Stimulated activated CD8-positive, alpha-beta memory T cell treated with anti-CD3 and anti-CD28 coated beads, Interleukin-4, amount 100 ng/mL, for 4 hours (primary cell): ENCODE measurements around the gene CADPS.

Source experiments
- DNase-seq, 2 donors: peaks; one replicate each; pipeline ENCODE4 v3.0.0-alpha.2; 2020; ENCODE audit warnings: low read depth in 2 of 2, low spot score in 1 of 2

CADPS gene

DNA sequence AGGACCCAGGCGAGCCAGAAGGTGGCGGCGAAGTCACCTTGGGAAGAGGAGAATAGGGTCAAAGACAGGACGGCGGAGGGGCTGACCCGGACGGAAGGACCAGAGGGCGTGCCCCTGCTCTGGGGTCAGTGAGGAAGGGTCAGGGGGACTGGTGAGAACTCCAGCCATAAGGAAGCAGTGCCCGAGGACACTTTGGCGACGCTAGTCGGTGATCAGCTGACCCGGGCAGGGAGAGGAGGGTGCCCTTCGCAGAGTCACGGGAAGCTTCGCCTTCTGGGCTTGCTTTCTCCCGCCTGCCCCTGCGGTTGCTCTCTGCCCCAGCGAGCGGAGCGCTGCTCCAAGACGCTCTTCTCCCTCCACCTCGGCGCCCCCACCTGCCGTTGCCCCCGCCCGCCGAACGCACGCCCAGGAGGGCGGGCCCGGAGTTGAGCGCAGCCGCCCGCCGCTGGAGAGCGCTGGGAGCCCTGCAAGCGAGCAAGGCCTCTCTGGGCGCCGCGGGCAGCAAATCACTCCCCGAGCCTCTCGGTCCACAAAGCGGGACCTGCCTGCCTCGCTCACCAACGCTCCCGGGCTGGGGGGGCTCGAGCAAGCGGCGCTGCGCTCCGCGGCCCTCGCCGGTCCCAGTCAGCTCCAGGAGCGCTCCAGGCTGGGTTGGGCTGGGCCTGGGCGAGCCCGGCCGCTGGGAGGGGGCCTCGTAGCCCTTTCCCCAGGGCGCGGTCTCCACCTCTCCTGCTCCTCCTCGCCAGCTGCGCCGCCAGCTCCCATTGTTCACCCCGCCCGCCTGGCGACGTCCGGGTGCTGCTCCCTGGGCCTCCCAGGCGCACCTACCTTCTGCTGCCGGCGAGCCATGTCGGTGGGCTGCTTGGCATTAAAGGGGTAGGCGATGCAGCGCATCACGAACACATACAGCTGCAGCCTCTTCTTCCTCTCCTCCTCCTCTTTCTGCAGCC is 1.2 kb downstream of the CADPS start:
- no peak for DNase-seq

DNA sequence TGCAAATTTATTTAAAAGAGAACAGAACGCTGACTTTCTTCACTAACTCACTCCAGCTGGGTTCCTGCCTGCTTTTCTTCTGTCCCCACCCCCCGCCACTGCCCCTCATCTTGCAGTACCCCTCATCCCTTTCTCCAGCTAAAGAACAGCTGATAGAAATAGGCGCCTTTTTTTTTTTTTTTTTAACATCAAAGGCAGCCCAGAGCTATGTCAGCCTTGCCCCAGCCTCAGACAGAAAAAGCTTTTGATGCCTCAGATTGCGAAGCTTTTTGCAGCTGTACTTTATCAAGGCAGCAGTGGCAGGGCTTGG is 1.8 kb downstream of the CADPS start:
- no peak for DNase-seq

DNA sequence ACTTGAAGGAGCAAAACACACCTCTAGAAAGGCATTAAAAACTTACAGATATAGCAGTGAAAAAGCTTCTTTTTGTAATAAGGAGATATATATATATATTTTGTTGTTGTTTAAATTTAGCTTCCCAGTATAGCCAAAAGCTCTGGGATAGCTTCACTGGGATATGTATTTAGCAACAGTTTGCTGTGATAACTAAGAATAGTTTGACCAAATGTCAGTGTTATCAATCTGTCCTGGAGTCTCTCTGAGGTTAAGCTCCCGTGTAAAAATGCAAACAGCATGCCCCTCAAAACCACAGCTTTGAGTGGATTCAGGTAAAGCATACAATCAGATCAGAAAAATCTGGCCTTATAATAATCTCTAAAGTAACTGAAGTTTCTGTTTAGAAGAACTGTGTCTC is 2.9 kb downstream of the CADPS start:
- no peak for DNase-seq

DNA sequence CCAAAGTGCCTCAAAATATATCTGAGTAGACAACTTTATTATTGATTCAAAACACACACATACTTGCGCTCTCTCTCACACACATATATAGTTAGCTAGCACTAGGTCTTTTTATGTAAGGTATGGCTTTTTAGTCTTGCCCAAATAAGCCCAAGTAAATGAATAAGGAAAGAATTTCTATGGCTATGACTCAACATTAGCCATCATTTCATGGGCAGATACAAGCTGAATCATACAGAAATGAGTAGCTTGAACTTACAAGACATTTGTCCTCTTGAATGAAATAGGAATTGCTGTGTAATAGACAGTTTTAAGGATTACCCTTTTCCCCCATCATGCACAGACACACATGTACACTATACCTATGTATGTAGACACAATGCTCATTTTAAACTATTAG is 4.9 kb downstream of the CADPS start:
- no peak for DNase-seq

DNA sequence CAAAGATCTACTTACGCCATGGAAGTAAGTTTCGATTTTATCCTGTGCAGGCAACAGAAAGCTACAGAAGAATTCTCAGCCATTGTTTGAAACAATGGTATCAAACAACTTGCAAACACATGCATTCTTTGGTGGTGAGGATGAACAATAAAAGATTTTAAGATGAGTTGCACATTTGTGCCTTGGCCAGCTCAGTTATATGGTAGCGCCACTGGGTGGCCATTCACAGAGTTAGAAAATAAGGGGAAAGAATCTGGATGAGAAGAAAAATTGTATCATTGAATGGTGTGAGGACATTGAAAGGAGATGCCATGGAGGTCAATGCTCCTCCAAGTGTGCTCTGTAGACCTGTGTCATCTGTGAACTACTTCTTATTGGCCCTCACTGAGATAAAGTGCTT is 11.6 kb downstream of the CADPS start:
- no peak for DNase-seq

DNA sequence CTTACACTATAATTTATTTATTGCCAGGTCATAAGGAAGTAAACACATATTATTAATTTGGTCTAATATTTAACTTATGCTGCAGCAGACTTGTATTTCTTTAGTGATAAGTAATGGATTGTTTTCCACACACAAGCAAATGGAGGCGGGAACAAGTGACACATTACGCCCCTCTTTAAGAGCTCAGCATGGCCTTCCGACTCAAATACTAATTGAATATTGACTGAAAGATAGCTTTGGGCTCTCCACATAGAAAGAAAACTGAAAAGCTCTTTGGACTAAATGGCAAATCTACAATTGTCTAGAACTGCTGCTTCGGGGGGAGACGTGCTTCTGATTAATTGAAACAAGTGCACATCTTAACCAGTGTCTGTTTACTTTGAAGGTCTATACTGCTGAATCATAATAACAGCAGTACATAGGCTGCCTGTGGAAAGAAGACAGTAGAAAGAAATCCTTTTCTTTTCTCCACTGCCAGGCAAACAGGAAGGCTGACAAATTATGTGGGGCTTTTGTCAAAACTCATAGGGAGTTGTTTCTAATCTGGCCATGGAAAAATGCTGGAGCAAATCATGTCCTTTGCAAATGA is 15.9 kb downstream of the CADPS start:
- DNase-seq: no peak

DNA sequence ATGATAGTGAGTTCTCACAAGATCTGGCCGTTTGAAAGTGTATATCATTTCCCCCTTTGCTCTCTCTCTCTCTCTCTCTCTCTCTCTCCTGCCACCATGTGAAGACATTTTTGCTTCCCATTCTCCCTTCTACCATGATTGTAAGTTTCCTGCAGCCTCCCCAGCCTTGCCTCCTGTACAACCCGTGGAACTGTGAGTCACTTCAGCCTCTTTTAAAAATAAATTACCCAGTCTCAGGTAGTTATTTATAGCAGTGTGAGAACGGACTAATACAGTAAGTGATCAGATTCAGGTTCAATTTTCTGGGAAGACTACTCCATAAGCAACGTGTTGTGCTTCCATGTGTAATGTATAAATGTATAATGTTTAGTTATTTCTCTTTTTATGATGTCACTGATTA is 29.2 kb downstream of the CADPS start:
- no peak for DNase-seq

DNA sequence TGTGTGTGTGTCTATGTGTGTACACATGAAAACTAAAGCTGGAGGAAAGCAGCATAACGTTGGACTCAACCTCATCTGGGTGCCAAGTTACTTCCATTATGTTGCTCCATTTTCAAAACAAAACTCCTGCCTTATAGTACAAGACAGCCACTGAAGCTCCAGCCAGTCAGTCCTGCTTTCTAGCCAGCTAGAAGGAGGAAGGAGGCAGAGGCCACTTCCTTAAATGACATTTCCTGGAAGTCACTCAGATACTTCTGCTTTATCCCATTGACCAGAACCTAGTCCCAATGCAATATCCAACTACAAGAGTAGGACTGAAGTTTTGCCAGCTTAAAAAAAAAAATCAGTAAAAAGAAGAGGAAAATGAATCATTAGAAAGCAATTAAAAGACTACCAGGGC is 31.7 kb downstream of the CADPS start:
- DNase-seq: no peak

DNA sequence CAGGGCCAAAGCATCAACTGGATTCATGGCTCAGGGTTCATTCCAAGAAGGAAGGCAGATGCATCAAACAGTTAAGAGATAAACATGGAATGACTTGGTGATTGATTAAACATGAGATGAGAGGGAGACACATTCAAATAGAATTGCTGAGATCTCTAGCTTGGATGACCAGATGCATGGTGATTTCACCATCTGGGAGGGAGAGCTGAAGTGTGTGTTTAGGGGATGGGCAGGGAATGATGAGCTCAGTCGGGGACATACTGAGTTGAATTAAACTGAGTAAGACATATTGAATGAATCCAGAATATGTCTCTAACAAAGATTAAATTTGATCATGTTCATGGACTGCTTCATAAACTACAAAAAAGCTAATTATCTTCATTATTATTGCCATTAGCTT is 35.5 kb downstream of the CADPS start:
- DNase-seq: no peak

DNA sequence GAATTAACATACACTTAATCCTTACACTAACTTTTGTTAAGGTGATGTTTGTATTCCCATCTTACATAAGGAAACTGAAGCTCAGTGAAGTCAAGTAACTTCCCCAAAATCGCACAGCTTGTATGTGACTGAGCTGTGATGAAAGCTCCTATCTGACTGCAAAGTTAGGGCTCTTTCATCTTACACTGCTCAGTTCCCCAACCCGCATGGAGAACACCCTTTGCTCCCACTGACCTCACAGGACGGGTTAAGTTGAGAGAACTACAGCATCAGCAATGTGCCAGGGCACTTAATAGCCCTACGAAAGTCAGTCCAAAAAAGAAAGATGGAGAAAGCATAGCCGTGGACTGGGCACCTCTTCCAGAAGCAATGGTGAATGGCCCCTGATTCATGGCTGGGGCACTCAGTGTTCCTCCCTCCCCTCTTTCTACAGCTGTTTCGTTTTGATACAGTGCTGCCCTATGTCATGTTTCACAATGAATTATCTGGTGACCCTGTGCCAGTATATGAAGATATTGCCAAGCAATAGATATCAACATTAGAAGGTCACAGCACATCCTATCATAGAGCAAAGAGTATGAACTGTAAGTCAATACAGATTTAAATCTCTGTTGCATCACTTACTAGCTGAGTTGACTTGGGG is 38.0 kb downstream of the CADPS start:
- DNase-seq: no peak

DNA sequence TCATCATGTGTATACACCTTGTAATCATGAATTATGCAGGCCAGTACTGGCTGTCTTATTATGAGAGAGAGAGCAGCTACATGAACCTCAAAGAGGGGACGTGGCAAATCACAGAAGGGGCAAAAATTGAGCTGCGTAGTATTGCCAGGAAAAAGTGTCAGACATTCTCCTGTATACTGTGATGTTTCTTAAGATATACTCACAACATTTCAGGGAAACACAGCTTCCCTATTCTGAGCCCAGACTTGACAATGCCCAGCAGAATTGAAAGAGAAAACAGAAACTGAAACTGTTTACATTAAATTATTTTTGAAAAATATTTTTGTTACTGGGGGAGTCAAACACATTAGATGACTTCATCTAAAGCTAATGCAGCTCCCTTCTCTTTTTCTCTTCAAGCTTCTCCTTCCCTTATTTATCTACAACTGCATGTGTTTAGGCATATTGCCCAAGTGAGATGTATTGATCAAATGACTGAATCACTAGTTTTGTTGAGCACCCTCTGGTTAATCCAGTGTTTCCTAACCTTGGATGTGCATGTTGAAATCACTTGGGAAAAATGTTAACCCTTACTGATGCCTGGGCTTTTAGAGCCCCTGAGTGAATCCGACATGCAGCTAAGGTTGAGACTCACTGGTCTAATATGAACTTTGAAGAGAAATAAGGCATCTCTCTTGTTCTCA is 39.5 kb downstream of the CADPS start:
- DNase-seq: no peak

DNA sequence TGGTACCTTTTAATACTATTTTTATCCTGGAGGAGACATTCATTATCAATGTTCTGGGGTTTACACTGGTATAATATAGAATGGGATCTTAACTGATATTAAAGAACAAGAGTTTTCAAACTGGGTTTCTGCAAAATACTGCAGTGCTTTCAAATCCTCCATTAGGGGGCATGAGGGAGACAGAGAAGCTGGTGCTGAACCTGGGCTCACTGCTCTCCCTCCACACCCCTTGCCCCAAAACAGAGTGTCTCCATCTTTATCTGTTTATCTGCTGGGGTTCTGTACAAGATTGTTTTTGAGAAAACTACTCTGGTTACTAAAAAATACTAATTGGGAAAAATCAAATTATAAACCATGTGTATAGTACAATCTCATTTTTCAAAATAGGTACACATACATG is 41.7 kb downstream of the CADPS start:
- DNase-seq: no peak

DNA sequence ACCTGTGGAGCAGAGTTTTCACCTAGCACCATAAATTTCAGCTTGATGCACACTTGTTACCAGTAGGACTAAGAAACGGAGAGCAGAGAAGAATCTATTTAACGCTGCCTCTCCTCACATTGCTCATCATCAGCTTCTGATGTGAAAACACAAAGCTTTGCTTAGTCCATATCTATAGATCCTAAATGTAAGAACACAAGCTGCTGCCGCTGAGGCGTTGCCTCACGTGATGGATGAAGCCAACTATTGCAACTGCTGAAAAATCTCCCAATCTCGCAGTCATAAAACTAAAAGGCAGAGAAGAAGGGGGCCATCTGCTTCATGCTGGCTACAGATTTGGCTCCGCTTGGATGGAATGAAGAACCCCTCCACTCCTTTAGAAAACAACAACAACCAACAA is 42.7 kb downstream of the CADPS start:
- DNase-seq: no peak

DNA sequence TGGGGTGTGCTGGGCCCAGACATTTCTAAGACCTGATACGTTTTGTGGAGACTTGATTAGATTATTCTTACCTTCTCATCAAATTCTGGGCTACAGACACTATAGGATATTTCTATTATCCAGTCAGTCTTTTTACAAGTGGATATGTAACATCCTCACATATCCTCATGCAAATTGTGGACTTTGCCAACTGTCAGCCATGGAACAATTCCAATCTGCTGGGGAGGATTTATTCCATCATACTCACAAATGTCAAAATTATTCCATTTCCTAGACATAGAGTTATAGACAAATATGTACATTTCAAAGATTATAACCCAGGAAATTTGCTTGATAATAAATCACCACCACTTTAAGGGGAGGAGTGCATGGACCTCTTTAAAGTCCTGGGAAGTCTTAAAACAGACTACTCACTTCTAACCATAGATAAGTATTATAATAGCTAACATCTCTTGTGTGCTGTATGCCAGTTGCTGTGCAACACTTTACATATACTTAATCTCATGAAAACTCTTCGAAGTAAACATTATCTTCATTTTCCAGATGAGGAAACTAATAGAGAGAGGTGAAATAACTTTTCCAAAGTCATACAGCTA is 44.4 kb downstream of the CADPS start:
- no peak for DNase-seq

DNA sequence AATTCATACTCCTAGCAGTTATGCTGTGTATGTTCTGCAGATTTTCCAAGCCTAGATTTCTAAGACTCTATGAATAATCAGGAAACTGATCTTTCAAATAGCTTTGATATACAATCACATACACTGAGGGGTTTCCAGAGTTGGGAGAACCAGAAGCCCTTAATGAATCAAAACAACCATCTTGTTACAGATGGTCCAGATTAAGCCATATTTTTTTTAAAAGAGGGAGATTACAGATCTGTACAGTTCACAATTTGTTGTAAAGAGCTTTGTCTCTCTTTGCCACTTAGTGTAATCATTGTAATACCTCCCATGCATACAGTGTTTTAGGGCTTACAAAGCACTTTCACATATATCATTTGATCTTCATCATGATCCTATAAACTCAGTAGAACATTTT is 47.7 kb downstream of the CADPS start:
- no peak for DNase-seq

DNA sequence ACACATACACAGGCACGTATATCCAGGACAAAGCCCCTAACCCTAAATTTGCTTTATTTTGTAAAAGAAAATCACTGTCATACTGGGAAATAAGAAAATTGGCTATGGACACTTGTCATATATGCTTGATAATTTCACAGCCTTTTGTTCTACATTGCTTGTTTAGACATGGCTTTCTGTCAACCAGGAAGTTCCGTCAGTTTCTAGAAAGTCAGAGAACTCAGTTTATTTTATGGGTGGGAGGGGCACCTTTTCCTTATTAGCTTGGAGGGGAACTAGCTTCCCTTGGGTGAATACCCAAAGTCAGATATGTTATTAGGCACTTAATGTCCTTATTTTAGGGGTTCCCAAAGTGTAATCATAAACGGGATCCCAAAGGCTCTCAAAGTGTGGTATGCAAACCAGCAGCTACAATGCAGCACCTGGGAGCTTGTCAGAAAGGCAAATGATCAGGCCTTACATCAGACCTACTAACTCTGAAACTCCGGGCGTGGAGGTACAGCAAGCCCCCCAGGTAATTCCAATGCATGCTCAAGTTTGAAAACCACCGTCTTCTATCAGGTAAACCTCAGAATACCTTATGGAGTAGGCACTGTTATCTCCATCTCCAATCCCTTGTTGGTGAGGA is 50.1 kb downstream of the CADPS start:
- no peak for DNase-seq

DNA sequence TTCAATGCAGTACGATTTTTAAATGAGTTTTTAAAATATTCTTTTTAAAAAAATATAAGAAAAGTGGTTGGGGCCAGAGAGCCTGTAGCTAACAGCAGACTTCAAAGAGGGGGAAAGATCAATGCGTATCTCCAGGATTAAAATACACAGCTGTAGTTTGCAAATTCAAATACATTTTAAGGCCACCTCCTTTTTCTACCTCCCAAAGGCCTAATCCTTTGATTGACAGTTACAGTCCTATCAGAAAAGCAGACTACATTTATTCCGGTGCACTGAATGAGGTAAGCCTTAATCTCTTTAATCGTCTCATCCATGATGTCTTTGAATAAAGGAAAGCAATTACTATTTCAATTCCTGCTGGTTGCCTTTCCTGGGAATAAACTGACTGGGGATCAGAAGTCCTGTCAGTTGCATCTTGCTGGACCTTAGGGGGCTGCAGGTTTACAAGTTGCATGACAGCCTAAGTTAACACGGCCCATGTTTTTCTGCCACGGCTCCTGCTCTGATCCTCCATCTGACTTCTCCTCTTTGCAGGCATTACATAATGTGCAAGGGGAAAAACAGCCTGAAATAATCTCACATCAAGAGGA is 51.7 kb downstream of the CADPS start:
- no peak for DNase-seq

DNA sequence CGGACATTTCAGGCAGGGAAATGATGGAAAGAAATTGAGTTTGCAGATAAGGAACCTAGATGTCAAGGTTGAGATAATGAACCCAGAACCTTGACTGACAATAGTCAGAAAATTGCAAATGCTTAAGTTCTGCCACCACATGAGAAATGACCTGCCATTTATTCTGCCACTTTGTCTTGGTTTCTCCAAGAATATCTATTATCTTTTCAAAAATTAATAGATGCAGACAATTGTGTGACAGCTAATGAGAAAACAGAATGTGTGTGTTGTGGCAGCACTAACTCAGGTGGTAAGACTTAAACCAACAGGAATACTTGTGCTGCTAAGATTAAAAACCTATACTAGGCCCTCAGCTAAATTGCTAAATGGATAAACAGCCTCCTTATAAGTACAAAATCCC is 52.3 kb downstream of the CADPS start:
- no peak for DNase-seq

DNA sequence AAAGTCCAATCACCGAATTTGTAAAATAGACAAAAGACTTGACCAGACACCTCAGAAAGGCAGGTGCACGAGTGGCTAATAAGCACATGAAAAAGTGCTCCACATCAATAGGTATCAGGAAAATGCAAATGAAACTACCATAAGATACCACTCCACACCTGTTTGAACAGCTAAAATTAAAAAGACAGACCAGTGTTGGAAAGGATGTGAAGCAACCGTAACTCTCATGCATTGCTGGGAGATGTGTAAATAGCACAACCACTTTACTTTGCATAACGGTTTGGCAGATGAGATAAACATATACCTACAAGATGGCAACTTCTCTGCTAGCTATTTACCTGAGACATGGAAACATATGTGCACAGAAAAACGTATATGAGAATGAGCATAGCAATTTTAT is 56.9 kb downstream of the CADPS start:
- DNase-seq: no peak

DNA sequence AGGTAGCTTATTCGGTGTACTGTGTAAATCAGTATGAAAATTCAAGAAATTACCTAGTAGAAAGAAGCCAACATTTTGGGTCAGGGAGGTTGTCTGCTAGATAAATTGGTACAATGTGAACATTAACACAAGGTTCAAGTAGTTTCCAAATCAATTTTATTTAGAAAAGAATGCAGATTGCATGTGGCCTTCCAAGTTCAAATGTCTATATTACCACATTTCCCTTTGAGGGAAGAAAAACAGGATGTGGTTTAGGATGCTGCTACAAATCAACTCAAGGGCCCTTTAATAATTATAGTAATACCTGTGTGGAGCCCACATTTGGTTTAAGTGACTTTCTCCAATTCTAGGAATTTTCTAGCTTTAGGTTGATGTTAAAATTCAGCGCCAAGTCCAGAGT is 57.5 kb downstream of the CADPS start:
- DNase-seq: no peak

DNA sequence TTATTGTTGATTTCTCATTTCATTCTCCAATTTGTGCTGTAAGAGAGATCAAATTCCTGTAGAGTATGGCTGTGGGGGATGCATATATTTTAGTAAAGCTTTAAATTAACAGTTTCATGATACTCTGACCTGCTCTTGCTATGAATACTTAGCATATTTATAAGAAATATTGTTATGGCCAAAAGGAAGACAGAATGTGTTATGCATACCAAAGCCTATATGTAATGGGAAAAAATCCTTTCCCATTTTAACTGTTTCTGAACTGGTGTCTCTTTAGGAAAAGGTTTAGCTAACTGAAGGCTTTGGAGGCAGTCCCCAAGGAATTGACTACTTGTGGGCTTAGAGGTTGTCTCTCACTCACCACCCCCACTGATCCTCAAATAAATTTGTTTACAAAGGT is 59.2 kb downstream of the CADPS start:
- no peak for DNase-seq
